Measurements from ENCODE around the gene TIE1.

Gene TIE1

DNA sequence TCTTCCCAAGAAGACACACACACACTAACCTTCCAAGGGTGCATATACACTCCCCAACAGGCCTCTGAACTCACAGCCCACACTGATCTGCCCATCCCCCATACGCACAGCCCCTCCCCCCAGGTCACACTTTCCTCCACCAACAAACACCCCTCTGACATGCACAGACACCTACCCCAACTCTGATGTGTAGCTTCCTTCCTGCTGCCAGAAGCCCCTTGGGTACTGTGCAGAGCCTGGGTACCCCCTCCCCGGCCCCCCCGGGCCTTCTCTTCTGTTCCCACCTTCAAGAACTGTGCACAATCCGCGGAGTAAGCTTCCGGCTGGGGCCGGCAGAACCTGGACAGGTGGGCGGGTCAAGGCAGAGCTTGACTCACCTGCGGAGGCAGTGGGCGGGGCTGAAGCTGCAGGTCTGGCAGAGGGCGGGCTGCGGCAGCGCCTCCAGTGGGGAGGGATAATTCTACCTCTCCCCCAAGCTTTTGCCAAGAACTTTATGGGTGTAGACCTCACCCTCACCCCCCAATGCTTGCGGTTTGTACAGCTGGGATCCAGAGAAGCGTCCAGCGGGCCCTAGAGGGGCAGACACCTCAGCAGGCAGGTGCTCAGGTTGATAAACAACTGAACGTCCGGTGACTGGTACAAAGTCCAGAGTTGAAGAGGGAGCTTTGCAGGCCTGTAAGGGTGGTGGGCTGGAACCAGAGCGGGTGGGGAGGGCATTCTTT is 15.4 kb upstream of the TIE1 start, which contains the start of gene C1orf210:
Gene C1orf210, minus strand, starts transcription at position 313 of the 722 bp plus-strand sequence. CDS start 2,311 bp downstream, outside the sequence.
- no peak within 1 kb of the TSS for H3K4me3 ChIP-seq (ENCODE audit: extremely low read depth, insufficient read depth, low read length, poor library complexity, severe bottlenecking)
- H3K27ac ChIP-seq (ENCODE audit: low read depth, low read length, severe bottlenecking), result no peak within 1 kb of the TSS
- no peaks in the 10 kb centered on the region for H3K9me3 ChIP-seq (ENCODE audit: control insufficient read depth, low read length)
- H3K36me3 ChIP-seq (ENCODE audit: control insufficient read depth, insufficient read depth, low read length), result no peaks in the 10 kb centered on the region
- H3K4me1 ChIP-seq (ENCODE audit: control insufficient read depth, insufficient read depth, low read length, poor library complexity, severe bottlenecking), result no peaks in the 10 kb centered on the region
- WGBS, 2 experiments (ENCODE audit: insufficient coverage in 2 of 2), result 47 to 60% methylated on average over 13 to 16 of the region's 19 CpGs

GRCh38 chr1:43286115-43286514 is 14.7 kb upstream of the TIE1 start:
- no peak overlapping the region for H3K27ac ChIP-seq (ENCODE audit: low read depth, low read length, severe bottlenecking)
- H3K4me3 ChIP-seq (ENCODE audit: extremely low read depth, insufficient read depth, low read length, poor library complexity, severe bottlenecking), result no peak overlapping the region
- no peaks in the 10 kb centered on the region for H3K4me1 ChIP-seq (ENCODE audit: control insufficient read depth, insufficient read depth, low read length, poor library complexity, severe bottlenecking)
- H3K9me3 ChIP-seq (ENCODE audit: control insufficient read depth, low read length), result no peaks in the 10 kb centered on the region
- WGBS, 2 experiments (ENCODE audit: insufficient coverage in 2 of 2), result 79 to 94% methylated on average over 5 to 11 of the region's 11 CpGs
- no peaks in the 10 kb centered on the region for H3K36me3 ChIP-seq (ENCODE audit: control insufficient read depth, insufficient read depth, low read length)

- no peaks in the 10 kb centered on the region for H3K4me1 ChIP-seq (ENCODE audit: control insufficient read depth, insufficient read depth, low read length, poor library complexity, severe bottlenecking)
- no peaks in the 10 kb centered on the region for H3K9me3 ChIP-seq (ENCODE audit: control insufficient read depth, low read length)
- H3K36me3 ChIP-seq (ENCODE audit: control insufficient read depth, insufficient read depth, low read length), result no peaks in the 10 kb centered on the region
- no peak overlapping the region for H3K27ac ChIP-seq (ENCODE audit: low read depth, low read length, severe bottlenecking)
- WGBS, 2 experiments (ENCODE audit: insufficient coverage in 2 of 2), result 90 to 94% methylated on average over 3 to 5 of the region's 5 CpGs
- H3K4me3 ChIP-seq (ENCODE audit: extremely low read depth, insufficient read depth, low read length, poor library complexity, severe bottlenecking), result no peak overlapping the region
Observed at GRCh38 chr1:43286533-43286932, 14.2 kb upstream of the TIE1 start.

DNA sequence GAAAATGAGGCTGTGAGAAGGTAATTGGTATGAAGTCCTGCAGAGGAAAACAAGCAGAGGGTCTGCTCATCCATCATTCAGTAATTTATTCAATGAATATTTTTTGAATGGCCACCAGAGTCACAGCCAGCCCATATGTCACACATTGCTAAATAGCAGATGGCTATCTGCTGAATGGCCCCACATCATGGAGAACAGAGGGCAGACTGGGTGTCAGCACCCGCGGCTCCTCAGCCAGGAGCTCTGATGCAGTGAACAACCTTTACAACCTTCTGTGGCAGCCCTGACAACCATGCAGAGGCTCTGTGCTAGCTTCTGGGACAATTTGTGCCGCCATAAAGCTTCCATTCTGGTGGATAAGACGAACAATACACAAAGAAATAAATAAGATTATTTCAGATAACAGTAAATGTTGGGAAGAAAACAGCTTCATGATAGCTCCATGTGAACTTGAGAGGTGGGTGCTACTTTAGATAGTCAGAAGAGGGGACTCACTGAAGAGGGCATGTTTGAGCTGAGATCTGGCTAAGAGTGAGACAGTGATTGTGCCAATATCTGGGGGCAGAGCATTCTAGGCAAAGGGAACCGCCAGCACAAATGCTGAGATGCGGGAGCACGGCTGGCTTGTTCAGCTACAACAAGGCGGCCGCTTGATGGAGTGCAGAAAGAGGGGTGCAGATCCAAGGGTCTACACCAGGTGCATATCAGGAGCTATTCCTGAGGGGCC is 12.6 kb upstream of the TIE1 start:
- Histone ChIP-seq H3K27ac (ENCODE audit: low read depth, low read length, severe bottlenecking) (no peak overlapping the region), H3K4me1 (ENCODE audit: control insufficient read depth, insufficient read depth, low read length, poor library complexity, severe bottlenecking) (no peaks in the 10 kb centered on the region), H3K9me3 (ENCODE audit: control insufficient read depth, low read length) (no peaks in the 10 kb centered on the region), H3K4me3 (ENCODE audit: extremely low read depth, insufficient read depth, low read length, poor library complexity, severe bottlenecking) (no peak overlapping the region), H3K36me3 (ENCODE audit: control insufficient read depth, insufficient read depth, low read length) (no peaks in the 10 kb centered on the region)
- WGBS, 2 experiments (ENCODE audit: insufficient coverage in 2 of 2), result 94 to 98% methylated on average over 7 of the region's 9 CpGs

DNA sequence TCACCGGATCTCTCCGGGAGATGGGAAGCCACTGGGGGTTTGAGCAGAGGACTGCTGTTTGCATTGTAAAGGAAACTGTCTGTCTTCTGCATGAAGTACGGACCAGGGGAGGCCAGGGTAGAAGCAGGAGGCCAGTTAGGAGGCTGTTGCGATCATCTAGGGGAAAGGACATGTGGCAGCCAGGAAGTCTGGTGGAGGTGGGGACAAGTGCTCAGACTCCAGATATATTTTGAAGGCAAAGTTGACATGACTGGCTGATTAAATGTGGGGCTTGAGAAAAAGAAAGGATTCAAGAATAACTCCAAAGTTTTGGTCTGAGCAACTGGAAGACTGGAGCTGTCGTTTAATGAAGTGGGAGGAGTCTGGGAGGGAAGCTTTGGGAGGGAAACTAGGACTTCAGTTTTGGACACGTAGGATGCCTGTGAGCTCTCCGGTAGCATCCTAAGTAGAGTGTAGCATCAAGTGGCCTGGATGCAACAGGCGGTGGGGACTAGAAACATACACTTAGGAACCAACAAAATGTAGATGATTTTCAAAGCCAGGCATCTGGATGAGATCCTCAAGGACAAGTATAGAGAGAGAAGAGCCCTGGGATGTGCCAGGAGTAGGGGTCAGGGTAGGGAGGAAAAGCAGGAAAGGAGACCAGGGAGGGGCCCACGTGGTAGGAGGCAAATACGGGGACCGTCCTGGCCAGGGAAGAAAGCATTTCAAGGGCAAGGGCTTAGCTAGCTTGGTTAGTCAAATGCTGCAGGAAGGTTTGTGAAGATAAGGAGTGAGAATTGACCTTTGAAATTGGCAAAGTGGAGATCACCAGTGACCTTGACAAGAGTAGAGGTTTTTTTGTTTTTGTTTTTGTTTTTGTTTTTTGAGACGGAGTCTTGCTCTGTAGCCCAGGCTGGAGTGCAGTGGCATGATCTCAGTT is 11.7 kb upstream of the TIE1 start:
- Histone ChIP-seq H3K27ac (ENCODE audit: low read depth, low read length, severe bottlenecking) (no peak overlapping the region), H3K4me3 (ENCODE audit: extremely low read depth, insufficient read depth, low read length, poor library complexity, severe bottlenecking) (no peak overlapping the region), H3K36me3 (ENCODE audit: control insufficient read depth, insufficient read depth, low read length) (no peaks in the 10 kb centered on the region), H3K4me1 (ENCODE audit: control insufficient read depth, insufficient read depth, low read length, poor library complexity, severe bottlenecking) (peaks cover 1% of the 10 kb centered on the region), H3K9me3 (ENCODE audit: control insufficient read depth, low read length) (no peaks in the 10 kb centered on the region)
- WGBS, 2 experiments (ENCODE audit: insufficient coverage in 2 of 2), result 84 to 92% methylated on average over 10 to 11 of the region's 12 CpGs

- no peak overlapping the region for H3K4me3 ChIP-seq (ENCODE audit: extremely low read depth, insufficient read depth, low read length, poor library complexity, severe bottlenecking)
- H3K4me1 ChIP-seq (ENCODE audit: control insufficient read depth, insufficient read depth, low read length, poor library complexity, severe bottlenecking), result peaks cover 3% of the 10 kb centered on the region
- no peaks in the 10 kb centered on the region for H3K9me3 ChIP-seq (ENCODE audit: control insufficient read depth, low read length)
- H3K36me3 ChIP-seq (ENCODE audit: control insufficient read depth, insufficient read depth, low read length), result no peaks in the 10 kb centered on the region
- 86 to 98% methylated on average over 7 of the region's 7 CpGs for WGBS, 2 experiments (ENCODE audit: insufficient coverage in 2 of 2)
- no peak overlapping the region for H3K27ac ChIP-seq (ENCODE audit: low read depth, low read length, severe bottlenecking)
Observed at GRCh38 chr1:43292216-43292615, 8.6 kb upstream of the TIE1 start.

- Histone ChIP-seq H3K4me3 (ENCODE audit: extremely low read depth, insufficient read depth, low read length, poor library complexity, severe bottlenecking) (no peak overlapping the region), H3K36me3 (ENCODE audit: control insufficient read depth, insufficient read depth, low read length) (no peaks in the 10 kb centered on the region), H3K9me3 (ENCODE audit: control insufficient read depth, low read length) (no peaks in the 10 kb centered on the region), H3K27ac (ENCODE audit: low read depth, low read length, severe bottlenecking) (no peak overlapping the region), H3K4me1 (ENCODE audit: control insufficient read depth, insufficient read depth, low read length, poor library complexity, severe bottlenecking) (peaks cover 3% of the 10 kb centered on the region)
- WGBS, 2 experiments (ENCODE audit: insufficient coverage in 2 of 2), result 92 to 100% methylated on average over 4 to 5 of the region's 5 CpGs
Observed at GRCh38 chr1:43292679-43293078, 8.1 kb upstream of the TIE1 start.

DNA sequence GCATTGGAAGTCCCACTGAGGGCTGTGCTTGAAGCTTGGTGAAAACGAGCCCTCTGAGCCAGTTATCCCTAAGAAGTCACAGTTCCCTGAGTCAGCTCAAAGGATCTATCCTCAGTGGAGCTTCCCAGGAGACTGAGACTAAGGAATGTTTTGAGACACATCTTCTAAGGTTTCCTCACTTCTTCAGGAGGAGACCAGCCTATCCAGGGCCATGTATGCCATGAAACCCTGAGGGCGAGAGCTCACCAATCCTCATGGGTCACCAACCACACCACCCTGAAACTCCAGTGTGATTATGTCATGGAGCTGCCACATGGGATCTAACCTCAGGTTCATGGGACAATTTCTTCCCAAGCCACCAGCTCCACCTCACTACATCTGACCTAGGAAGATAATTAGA is 7.6 kb upstream of the TIE1 start:
- no peak overlapping the region for H3K4me3 ChIP-seq (ENCODE audit: extremely low read depth, insufficient read depth, low read length, poor library complexity, severe bottlenecking)
- WGBS, 2 experiments (ENCODE audit: insufficient coverage in 2 of 2), result 100% methylated on average over 2 of the region's 2 CpGs; no CpG with 5 or more reads in 1 of the 2 experiments
- H3K4me1 ChIP-seq (ENCODE audit: control insufficient read depth, insufficient read depth, low read length, poor library complexity, severe bottlenecking), result peaks cover 3% of the 10 kb centered on the region
- H3K9me3 ChIP-seq (ENCODE audit: control insufficient read depth, low read length), result no peaks in the 10 kb centered on the region
- no peak overlapping the region for H3K27ac ChIP-seq (ENCODE audit: low read depth, low read length, severe bottlenecking)
- H3K36me3 ChIP-seq (ENCODE audit: control insufficient read depth, insufficient read depth, low read length), result no peaks in the 10 kb centered on the region

- H3K9me3 ChIP-seq (ENCODE audit: control insufficient read depth, low read length), result no peaks in the 10 kb centered on the region
- no peak overlapping the region for H3K4me3 ChIP-seq (ENCODE audit: extremely low read depth, insufficient read depth, low read length, poor library complexity, severe bottlenecking)
- peaks cover 3% of the 10 kb centered on the region for H3K4me1 ChIP-seq (ENCODE audit: control insufficient read depth, insufficient read depth, low read length, poor library complexity, severe bottlenecking)
- 64 to 88% methylated on average over 2 to 4 of the region's 7 CpGs for WGBS, 2 experiments (ENCODE audit: insufficient coverage in 2 of 2)
- H3K36me3 ChIP-seq (ENCODE audit: control insufficient read depth, insufficient read depth, low read length), result no peaks in the 10 kb centered on the region
- H3K27ac ChIP-seq (ENCODE audit: low read depth, low read length, severe bottlenecking), result no peak overlapping the region
Observed at GRCh38 chr1:43293896-43294760, 6.7 kb upstream of the TIE1 start.

GRCh38 chr1:43294761-43295160 is 6.0 kb upstream of the TIE1 start:
- Histone ChIP-seq H3K9me3 (ENCODE audit: control insufficient read depth, low read length) (no peaks in the 10 kb centered on the region), H3K36me3 (ENCODE audit: control insufficient read depth, insufficient read depth, low read length) (no peaks in the 10 kb centered on the region), H3K4me1 (ENCODE audit: control insufficient read depth, insufficient read depth, low read length, poor library complexity, severe bottlenecking) (peaks cover 3% of the 10 kb centered on the region), H3K4me3 (ENCODE audit: extremely low read depth, insufficient read depth, low read length, poor library complexity, severe bottlenecking) (no peak overlapping the region), H3K27ac (ENCODE audit: low read depth, low read length, severe bottlenecking) (no peak overlapping the region)
- WGBS, 2 experiments (ENCODE audit: insufficient coverage in 2 of 2), result 92 to 97% methylated on average over 7 of the region's 8 CpGs

All from mesodermal cell (in vitro differentiated cells).